ENCODE results near the gene SLC39A1.

The SLC39A1 gene

DNA sequence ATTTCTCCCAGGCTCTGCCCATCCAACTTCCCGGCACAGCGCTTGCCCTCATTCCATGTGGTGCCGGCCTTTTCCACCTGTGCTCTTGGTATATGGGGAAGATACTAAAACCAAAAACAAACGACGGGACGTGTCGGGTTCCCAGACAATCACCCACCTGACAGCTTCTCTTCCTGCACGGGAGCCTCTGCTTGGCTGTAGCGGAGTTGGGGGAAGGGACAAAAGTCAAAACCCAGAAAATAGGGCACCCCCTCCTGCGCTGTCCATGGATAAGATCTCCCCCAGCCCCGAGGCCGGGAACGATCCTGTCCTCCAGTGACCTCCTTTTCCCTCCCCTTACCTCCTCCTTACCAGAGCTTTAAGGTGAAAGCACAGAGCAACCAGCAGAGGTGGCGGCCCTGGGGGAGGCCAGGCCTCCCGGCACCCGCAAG lies 13.5 kb upstream of the SLC39A1 start:
- no peak for DNase-seq (ENCODE audit: low read depth, low spot score)

DNA sequence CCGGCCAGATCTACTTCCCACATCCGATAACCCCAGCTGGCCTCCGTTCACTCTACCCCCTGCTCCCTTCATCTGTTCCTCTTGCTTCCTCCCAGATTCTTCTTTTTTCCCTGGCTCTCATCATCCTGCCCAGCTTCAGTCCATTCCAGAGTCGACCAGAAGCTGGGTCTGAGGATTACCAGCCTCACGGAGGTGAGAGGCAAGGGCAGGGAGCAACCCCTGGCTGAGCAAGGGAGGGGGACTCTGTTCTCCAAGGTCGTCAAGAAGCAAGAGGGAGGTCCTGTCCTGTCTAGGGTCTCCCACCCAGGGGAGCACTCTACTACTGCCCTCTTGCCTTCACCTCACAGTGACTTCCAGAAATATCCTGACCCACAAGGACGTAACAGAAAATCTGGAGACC lies 10.2 kb upstream of the SLC39A1 start:
- no peak for DNase-seq (ENCODE audit: low read depth, low spot score)

DNA sequence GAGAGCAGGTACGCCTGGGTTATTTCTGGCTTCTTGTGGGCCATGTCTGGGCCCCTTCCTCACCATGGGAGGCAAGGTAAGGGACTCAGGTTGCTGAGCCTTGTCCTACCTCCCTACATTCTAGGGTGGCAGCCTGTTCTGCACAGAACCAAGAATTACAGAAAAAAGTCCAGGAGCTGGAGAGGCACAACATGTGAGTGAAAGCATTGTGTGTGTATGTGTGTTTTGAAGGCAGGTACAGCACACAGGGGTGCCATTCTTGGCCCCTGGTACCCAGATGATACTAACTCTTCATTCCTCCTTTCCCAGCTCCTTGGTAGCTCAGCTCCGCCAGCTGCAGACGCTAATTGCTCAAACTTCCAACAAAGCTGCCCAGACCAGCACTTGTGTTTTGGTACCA lies 9.7 kb upstream of the SLC39A1 start:
- DNase-seq (ENCODE audit: low read depth, low spot score) = no peak

DNA sequence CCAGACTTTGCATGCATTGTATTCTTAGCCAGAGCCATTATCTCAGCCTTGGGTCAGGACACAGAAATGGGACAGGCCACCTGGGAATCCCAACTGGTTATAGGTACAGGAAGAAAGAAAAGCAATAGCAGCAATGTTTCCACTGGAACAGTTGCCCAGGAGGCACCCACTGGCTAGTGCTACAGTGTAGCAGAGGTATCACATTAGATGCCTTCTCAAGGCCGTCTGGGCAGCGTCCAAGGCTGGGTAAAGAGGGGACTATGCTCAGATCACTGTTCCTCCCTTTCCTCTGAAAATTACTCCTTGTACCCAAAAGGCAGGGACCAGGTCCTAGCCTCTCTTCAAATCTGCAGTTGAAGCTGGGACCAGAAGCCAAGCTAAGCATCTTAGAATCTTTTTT lies 7.0 kb upstream of the SLC39A1 start:
- no peak for DNase-seq (ENCODE audit: low read depth, low spot score)

- no peak for DNase-seq (ENCODE audit: low read depth, low spot score)
Measured at GRCh38 chr1:153968972-153969371, 5.6 kb upstream of the SLC39A1 start.

GRCh38 chr1:153968408-153968807 lies 5.1 kb upstream of the SLC39A1 start:
- no peak for DNase-seq (ENCODE audit: low read depth, low spot score)

- no peak for DNase-seq (ENCODE audit: low read depth, low spot score)
Measured at GRCh38 chr1:153968000-153968363, 4.6 kb upstream of the SLC39A1 start.

DNA sequence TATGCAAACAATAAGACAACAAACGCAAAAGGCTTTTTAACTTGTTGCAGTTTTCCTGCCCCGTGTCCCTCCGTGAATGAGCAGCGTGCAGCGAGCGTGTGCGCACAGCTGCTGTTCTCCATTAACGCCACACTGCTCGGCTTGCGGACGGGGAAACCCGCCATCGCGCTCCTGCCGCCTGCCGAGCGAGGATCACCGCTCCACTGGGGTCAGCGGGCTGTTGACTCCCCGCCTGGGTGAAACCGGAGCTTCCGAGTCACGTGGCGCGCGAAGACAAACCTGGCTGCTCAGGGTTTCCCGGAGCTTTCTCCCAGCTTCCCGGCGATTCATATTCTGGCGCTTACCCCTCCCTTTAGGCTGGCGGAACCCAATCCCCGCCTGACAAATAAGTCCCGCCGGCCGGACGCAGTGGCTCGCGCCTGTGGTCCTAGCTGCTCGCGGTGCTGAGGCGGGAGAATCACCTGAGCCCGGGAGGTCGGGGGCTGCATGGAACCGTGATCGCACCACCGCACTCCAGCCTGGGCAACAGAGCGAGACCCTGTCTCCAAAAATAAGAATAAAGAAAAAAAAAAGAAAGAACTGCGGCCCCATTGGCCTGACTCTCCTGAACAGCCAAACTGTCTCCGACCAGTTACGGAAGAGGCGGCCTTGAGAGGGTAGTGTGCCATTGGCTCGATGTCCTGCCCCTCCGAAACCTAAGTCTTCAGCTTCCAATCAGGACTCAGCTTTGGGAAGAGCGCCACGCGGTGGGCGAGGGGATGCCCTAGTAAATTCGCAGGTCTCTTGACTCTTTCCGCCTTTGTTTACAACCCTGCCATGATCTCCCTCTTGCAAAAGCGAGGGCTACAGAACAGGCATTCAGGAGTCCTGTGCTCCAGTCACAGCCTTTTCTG lies 4.0 kb upstream of the SLC39A1 start, which contains the start of gene CREB3L4:
TSS of gene CREB3L4 (plus strand) at position 796 of the 893 bp plus-strand sequence. CDS start 624 bp downstream, outside the sequence.
- DNase-seq (ENCODE audit: low read depth, low spot score) = peak; percentile 98

GRCh38 chr1:153963850-153964331 lies 554 bp upstream of the SLC39A1 start:
- DNase-seq (ENCODE audit: low read depth, low spot score) = no peak

GRCh38 chr1:153962088-153963029 lies 978 bp downstream of the SLC39A1 start:
- DNase-seq (ENCODE audit: low read depth, low spot score) = no peak

DNA sequence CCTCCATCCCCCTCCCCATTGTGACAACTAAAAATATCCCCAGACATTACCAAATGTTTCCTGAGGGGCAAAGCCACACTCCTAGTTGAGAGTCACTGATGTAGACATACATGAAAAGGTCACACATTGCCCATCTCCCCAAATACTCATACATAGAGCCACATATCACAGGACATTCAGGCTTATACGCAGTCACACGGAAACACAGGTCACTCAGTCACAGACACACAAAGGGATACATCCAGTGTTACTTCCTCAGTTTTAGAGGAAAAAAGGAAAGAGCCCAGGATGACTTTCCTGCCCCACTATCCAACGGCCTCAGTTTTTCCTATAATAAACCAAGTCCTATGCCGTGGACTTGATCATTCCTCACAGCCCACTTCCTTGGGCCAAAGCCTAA lies 1.9 kb downstream of the SLC39A1 start:
- DNase-seq (ENCODE audit: low read depth, low spot score) = no peak

- no peak for DNase-seq (ENCODE audit: low read depth, low spot score)
Measured at GRCh38 chr1:153960206-153960605, 3.1 kb downstream of the SLC39A1 start.

DNA sequence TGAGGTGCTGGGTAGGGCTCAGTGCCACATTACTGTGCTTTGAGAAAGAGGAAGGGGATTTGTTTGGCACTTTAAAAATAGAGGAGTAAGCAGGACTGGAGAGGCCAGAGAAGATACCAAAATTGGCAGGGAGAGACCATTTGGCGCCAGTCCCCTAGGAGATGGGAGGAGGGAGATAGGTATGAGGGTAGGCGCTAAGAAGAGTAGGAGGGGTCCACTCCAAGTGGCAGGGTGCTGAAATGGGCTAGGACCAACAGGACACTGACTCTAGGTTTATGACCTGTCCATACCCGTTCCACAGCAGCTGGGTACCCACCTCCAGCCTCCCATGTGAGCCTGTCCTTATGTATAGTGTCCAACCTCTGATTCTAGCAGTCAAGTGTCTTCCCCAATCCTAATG lies 3.9 kb downstream of the SLC39A1 start:
- DNase-seq (ENCODE audit: low read depth, low spot score) = no peak

DNA sequence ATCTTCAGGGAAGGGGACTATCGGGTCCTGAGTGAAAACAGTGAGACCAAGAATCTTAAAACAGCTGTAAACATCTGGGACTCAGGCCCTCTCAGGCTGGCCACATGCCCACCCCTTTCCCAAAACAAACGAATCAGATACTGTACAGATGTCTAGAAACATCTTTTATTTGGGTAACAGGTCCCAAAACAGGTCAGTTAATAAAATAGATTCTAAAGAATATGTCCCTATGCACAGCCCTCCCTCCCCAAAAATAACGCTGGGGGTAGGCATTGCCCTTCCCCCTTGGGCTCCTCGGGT lies 4.4 kb downstream of the SLC39A1 start:
- DNase-seq (ENCODE audit: low read depth, low spot score) = no peak

- peak; percentile 99 for DNase-seq (ENCODE audit: low read depth, low spot score)
Measured at GRCh38 chr1:153958111-153958960, 5.0 kb downstream of the SLC39A1 start, which contains the start of gene CRTC2. Gene CRTC2 (minus strand): TSS chr1:153958612. CDS start chr1:153958497, 115 bp downstream.

- DNase-seq (ENCODE audit: low read depth, low spot score) = no peak
Measured at GRCh38 chr1:153957744-153958110, 5.6 kb downstream of the SLC39A1 start.

DNA sequence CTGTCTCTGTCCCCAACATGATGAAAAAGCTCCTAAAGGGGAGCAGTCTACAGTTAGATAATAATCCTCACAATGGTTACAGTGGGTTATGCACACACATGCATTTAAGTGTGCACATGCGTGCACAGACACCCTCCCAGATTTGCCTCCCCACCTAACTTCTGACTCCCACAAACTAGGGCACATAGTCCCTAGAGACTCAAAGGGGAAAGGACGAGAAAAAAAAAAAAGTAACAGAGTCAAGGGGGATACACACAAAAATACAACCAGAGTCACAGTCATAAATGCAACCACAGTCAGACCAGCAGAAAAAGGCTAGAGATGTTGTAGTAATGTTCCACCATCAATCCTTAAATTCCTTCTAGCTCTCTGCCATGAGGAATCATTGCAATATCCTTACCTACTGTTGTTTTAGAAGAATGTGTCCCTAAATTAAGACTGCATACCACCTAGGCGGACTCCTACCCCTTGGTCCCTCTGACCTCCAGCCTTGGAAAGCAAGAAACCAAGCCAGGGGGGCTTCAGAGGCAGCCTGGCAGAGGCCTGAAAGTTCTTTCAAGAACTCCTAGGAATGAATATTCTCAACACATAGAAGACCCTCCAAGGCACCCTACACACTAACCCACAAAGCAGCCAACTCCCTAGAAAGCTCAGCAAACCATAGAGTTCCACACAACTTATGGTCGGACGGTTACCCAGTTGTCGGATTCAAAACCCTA lies 6.2 kb downstream of the SLC39A1 start:
- DNase-seq (ENCODE audit: low read depth, low spot score) = no peak

DNA sequence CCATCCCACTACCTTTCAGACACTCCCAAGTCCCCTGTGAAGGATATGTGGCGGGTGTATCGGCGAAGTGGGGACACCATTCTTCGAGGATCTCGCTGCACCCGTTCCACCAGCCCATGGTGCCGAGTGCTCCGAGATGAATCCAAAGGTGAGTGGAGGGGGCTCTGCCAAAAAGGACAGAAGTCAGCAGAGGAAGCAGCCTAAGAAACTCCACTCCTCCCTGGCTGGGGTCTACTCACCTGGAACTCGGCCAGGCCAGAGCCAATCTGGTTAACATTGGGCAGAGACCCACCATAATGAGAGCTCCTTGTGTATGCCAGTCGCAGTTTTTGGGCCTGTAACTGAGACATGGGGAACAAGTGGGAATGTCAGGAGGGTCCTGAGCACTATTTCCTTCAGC lies 8.5 kb downstream of the SLC39A1 start:
- DNase-seq (ENCODE audit: low read depth, low spot score) = no peak

- no peak for DNase-seq (ENCODE audit: low read depth, low spot score)
Measured at GRCh38 chr1:153953859-153954365, 9.4 kb downstream of the SLC39A1 start.

GRCh38 chr1:153951801-153952200 lies 11.5 kb downstream of the SLC39A1 start:
- DNase-seq (ENCODE audit: low read depth, low spot score) = no peak

- no peak for DNase-seq (ENCODE audit: low read depth, low spot score)
Measured at GRCh38 chr1:153951183-153951582, 12.2 kb downstream of the SLC39A1 start.
